Activated CD4-positive, CD25-positive, alpha-beta regulatory T cell (primary cell): ENCODE results near the gene MAS1.
"Not testable (repeated sequence)": the region's sequence is repeated elsewhere in the genome, so short reads cannot be mapped to it uniquely, and the experiment has no call there.

ENCODE experiments used
- DNase-seq, 4 experiments: peaks; one replicate each; lab custom pipeline; 2025; lab: John Stamatoyannopoulos, UW

MAS1 gene

DNA sequence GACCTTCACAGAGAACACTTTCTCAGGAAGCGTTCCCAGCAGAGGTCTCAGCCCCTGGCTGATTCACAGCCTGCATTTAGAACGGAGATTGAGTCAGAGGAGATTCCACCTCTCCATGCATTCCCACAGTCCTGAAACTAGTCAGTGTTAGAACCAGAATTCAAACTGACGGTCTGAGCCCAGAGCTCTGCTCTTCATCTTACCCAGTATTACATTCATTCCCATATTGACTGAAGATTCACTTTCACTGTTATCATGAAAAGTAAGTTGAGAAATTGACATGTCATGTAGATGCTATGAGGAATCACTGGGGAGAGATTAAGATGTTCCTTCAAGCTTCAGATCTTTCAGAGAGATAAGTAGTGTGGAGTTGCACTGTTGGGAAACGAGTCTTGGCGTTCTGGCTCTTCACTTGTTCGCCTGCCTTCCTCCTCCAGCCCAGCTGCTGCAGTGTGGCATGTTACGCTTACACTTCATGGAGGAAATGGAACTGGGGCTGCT, 28.3 kb downstream of the MAS1 start:
- DNase-seq, result no peak

DNA sequence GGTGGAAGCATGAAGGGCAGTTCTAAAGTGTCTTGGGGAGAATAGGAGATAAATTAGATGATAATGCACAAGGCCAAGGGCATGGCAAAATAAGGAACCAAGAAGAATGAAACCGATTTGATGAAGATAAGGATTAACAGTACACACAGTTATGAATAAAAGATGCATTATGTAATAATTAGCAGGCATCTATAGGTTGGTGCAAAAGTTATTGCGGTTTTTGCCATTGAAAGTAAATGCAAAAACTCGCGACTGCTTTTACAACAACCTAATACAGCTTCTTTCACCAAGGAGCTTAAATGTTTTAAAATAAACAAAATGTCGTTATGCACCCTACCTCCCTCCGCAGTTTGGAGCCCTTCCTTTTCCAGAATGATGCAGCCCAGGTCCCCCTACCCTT, 29.0 kb downstream of the MAS1 start:
- DNase-seq, result no peak

DNA sequence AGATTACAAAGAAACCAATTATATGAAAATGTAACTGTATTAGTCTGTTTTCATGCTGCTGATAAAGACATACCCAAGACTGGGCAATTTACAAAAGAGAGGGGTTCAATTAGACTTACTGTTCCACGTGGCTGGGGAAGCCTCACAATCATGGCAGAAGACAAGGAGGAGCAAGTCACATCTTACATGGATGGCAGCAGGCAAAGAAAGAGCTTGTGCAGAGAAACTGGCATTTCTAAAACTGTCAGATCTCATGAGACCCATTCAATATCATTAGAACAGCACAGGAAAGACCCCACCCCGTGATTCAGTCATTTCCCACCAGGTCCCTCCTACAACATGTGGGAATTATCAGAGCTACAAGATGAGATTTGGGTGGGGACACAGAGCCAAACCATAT, 33.4 kb downstream of the MAS1 start:
- not testable (repeated sequence) for DNase-seq

DNA sequence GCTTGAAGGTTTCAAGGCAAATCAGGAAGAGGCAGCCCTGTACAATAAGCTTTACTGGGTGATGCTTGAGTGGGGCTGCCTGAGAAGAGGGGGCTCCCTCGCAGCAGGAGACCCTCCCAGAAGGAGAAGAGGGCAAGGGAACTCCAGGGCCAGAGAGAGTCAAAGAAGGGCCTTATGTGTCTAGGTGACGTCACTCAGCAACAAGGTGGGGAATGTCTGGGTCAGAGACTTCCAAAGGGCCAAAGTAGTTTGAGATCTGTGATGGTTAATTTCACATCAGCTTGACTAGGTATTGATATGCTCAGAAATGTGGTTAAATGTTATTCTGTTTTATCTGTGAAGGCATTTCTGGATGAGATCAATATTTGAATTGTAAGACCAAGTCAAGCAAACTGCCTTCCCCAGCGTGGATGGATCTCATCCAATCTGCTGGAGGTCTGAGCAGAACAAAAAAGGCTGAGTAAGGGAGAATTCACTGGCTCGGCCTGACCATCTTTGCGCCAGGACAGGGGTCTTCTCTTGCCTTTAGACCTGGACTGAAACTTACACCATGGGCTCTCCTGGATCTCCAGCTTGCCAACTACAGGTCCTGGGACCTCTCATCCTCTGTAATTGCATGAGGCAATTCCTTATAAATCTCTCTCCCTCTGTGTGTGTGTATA, 35.9 kb downstream of the MAS1 start:
- no peak for DNase-seq

DNA sequence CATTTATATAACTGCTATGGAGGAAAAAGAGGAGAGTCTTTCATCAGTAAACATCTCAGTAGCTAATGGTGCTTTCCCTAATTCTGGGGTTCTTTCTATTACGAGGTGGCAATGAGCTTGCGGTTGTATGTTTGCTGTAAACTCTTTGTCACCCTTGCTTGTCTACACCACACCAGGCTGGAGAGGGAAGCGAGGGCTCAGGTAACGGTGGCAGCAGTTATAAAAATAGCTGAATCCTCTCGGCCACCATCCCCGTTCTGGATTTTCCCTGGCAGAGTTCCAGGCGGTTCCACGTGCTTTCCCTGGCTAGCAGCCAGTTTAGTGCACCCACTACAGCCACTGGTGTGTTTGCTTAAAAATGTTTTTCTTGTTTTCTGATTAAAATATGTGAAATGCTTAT, 39.0 kb downstream of the MAS1 start:
- DNase-seq, result peak in 1 of 4 experiments; percentile 4

DNA sequence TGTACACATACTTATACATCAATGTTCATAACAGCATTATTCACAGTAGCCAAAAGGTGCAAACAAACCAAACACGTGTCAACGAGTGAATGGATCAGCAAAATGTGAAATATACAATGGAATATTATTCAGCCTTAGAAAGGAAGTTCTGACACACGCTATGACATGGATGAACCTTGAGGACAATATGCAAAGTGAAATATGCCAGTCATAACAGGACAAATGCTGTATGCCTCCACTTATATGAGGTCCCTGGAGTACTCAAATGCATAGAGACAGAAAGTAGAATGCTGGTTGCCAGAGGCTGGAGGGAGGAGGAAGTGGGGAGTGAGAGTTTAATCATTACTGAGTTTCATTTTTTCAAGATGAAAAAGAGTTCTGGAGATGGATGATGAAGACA, 40.3 kb downstream of the MAS1 start:
- no peak for DNase-seq

DNA sequence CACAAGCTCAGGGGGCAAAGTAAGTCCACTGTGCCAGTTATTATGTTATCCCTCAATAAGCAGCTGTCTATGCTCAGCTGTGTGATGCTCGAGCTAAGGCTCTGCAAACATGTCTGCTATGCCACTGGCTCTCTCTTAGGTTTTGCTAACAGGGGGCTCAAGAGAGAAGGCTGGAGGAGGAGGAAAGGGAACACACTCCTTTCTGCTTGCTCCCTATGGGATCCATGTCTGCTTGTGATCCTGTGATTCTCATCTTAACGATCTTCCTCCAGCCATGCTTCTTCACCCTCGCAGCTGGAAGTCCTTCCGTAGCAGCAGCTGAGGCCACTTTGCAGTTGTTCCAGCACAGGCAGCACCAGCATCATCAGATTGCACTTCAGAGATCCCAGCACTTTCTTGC, 41.1 kb downstream of the MAS1 start:
- no peak for DNase-seq

DNA sequence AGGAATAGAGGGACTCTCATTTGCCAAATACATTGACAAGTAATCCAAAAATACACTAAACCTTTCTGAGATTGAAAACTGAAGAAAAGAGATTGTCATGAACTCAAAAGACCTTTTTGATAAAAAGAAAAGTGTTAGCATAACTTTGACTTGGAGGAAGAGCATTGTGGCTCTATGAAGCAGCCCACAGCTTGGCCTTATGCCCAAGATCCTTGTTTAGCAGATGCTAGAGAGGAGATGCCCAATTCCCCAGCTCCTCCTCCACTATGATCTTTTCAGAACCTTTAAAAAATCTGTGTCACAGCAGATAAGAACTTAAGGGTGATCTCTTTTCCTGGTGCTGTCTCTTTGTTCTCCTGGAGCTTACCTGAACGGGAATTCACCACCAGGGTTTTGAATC, 42.3 kb downstream of the MAS1 start:
- no peak for DNase-seq

DNA sequence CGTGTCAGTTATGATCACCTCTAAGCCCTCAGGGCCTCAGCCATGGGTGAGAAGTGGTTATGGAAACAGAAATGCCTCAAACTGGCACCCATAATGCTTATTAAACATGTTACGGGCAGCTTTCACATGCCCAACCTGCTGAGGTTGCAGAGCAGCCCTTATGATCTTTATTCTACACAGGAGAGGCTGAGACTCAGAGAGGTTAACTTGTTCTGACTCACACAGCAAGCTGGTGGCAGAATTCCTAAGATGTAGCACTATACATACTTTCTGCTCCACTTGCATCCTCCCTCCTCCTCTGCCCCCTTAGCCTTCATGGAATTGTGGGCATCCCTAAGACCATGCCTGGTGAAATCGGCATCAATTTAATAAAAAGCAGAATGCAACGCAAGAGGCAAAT, 43.4 kb downstream of the MAS1 start:
- DNase-seq, result no peak

DNA sequence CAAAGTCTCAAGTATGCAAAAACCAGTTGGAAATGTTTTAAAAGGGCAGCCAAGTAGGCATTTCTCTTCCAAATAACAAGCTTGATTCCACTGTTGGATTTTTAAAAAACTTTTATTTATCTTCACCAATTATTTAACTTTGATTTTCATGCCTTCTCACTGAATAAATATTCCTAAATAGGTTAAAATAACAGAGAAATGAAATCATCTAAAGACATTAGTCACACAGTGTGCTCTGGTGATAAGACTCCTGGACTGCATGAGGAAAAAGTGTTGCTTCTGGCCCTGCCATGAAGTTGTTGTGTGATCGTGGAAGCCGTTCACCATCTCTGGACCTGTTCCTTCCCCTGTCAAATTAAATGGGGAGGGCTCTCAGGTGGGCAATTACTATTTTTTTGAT, 44.3 kb downstream of the MAS1 start:
- DNase-seq, result no peak

DNA sequence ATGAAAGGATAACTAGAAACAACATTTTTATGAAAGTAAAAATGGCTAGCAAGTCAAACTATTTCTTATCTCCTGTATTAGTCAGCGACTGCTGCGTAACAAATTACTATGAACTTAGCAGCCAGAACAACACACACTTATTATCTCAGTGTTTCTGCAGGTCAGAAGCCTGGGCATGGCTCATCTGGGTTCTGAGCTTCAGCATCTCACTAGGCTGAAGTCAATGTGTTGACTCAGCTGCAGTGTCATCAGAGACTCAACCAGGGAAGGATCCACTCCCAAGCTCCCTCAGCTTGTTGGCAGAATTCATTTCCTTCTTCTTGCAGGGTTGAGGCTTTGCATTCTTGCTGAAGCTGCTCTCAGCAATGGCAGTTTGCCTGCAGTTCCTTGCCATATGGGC, 44.8 kb downstream of the MAS1 start:
- DNase-seq, result no peak

DNA sequence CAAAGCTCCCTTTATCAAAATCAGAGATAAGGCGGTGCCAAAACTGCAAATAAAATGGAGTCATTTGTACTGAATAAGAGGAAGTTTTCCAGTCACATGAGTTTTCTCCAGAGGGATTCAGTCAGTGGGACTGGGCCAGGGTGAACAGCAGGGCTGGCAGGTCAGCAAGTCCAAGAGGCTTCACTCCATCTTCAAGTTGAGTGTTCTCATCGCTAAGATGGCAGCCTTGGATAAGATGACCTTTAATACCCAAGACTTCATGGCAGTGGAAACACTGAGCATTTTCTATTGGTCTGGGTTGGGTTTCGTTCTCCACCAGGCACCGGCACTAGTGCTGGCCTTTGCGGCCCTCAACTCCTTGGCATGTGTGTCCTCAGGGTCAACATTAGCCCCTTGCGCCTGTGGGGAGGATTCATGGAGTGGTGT, 48.8 kb downstream of the MAS1 start:
- DNase-seq, result no peak
